Measurements from ENCODE around the gene ENTREP1. TPM values are rescaled to one million over a fixed set of nuclear protein-coding genes. Genes with fewer than 3 reads are reported as not detected.

Gene ENTREP1
- total RNA-seq, result 0.64 and 0.72 TPM in 2 replicates

GRCh38 chr9:69324549-69325401 lies at the start of gene ENTREP1:
Gene ENTREP1 (plus strand): TSS chr9:69325215. CDS start chr9:69325310, 95 bp downstream.

Other genes with a start within 250 kb of the ENTREP1 start
- gene TJP2, start 150.9 kb upstream of the ENTREP1 start, total RNA-seq, result 97.4 and 146 TPM in 2 replicates

Measured in tracheal epithelial cell (primary cell).